HepG2 (cell line): ENCODE data around the gene JMJD6. TPM values are rescaled to one million over a fixed set of nuclear protein-coding genes. Genes with fewer than 3 reads are reported as not detected.

ENCODE experiments used
- AGO1 ChIP-seq: fragments of 200-400 bp; formaldehyde crosslinking; IDR thresholded peaks from 2 replicates; pipeline ENCODE4 v1.6.1; 2017; ENCODE audit warnings: mild to moderate bottlenecking, low read depth, low read length, moderate library complexity; ENCODE audit not compliant: poor library complexity, severe bottlenecking
- DNMT3B ChIP-seq: conservative IDR thresholded peaks from 2 replicates; pipeline ENCODE4 v1.6.1; 2016; ENCODE audit warnings: missing biosample characterization, control low read depth
- EP300 ChIP-seq, 3 experiments: sonication (generic) in 1 of 3; formaldehyde crosslinking in 1 of 3; IDR thresholded peaks; 2 replicates each; pipeline versions ENCODE4 v1.5.1 to v1.6.1; 2011 to 2020; ENCODE audit warnings: low read depth in 2 of 3, low read length in 2 of 3, borderline replicate concordance in 1 of 3, improper control_type of control experiment in 1 of 3, mild to moderate bottlenecking in 1 of 3, missing genetic modification reagents in 1 of 3, moderate library complexity in 1 of 3
- EZH2 ChIP-seq: conservative IDR thresholded peaks from 2 replicates; pipeline ENCODE4 v1.6.1; 2012; ENCODE audit warnings: mild to moderate bottlenecking, low read depth, low read length, moderate library complexity
- FOXM1 ChIP-seq: sonication (generic); formaldehyde crosslinking; IDR thresholded peaks from 2 replicates; pipeline ENCODE4 v1.5.0; 2020; ENCODE audit warnings: missing genetic modification reagents
- KDM5B ChIP-seq: sonication (generic); formaldehyde crosslinking; IDR thresholded peaks from 2 replicates; pipeline ENCODE4 v1.4.0; 2020; ENCODE audit warnings: missing genetic modification reagents, mild to moderate bottlenecking, borderline replicate concordance
- KLF15 ChIP-seq: sonication (generic); formaldehyde crosslinking; IDR thresholded peaks from 2 replicates; pipeline ENCODE4 v1.8.1; 2023; ENCODE audit warnings: borderline replicate concordance, mild to moderate bottlenecking, inconsistent platforms, missing genetic modification reagents, mixed read lengths
- MYNN ChIP-seq: sonication (generic); formaldehyde crosslinking; IDR thresholded peaks from 2 replicates; pipeline ENCODE4 v1.4.0; 2020; ENCODE audit warnings: mild to moderate bottlenecking, low read depth, missing genetic modification reagents
- NCOA2 ChIP-seq: sonication (generic); formaldehyde crosslinking; IDR thresholded peaks from 2 replicates; pipeline ENCODE4 v1.8.0; 2022; ENCODE audit warnings: inconsistent platforms
- NRL ChIP-seq: sonication (generic); formaldehyde crosslinking; IDR thresholded peaks from 2 replicates; pipeline ENCODE4 v1.5.0; 2020; ENCODE audit warnings: missing genetic modification reagents, mild to moderate bottlenecking, moderate library complexity, borderline replicate concordance
- POLR2A ChIP-seq, 2 experiments: IDR thresholded peaks; 2 replicates each; pipeline ENCODE4 v1.6.1; 2011; ENCODE audit warnings: low read depth in 2 of 2, low read length in 2 of 2, mild to moderate bottlenecking in 1 of 2, moderate library complexity in 1 of 2; ENCODE audit not compliant: insufficient read depth in 1 of 2
- POLR2G ChIP-seq: fragments of 200-400 bp; formaldehyde crosslinking; IDR thresholded peaks from 2 replicates; pipeline ENCODE4 v1.6.1; 2018; ENCODE audit warnings: mild to moderate bottlenecking, low read depth, low read length, moderate library complexity
- PTBP1 ChIP-seq: fragments of 200-400 bp; formaldehyde crosslinking; IDR thresholded peaks from 2 replicates; pipeline ENCODE4 v1.6.1; 2018; ENCODE audit warnings: low read length, low read depth; ENCODE audit not compliant: poor library complexity, severe bottlenecking
- RFX1 ChIP-seq: fragments of 450-650 bp; IDR thresholded peaks from 2 replicates; pipeline ENCODE4 v1.6.1; 2017
- SRF ChIP-seq: IDR thresholded peaks from 2 replicates; pipeline ENCODE4 v1.6.1; 2011; ENCODE audit warnings: mild to moderate bottlenecking, low read depth, low read length, moderate library complexity
- ZEB1 ChIP-seq: IDR thresholded peaks from 2 replicates; pipeline ENCODE4 v1.6.1; 2012; ENCODE audit warnings: mild to moderate bottlenecking, low read depth, inconsistent platforms; ENCODE audit not compliant: insufficient replicate concordance
- ZNF138 ChIP-seq: sonication (generic); formaldehyde crosslinking; IDR thresholded peaks from 2 replicates; pipeline ENCODE4 v1.5.0; 2020; ENCODE audit warnings: mild to moderate bottlenecking, low read depth, missing genetic modification reagents
- ZNF3 ChIP-seq: IDR thresholded peaks from 2 replicates; pipeline ENCODE4 v1.7.0; 2017; ENCODE audit warnings: inconsistent platforms
- ZNF570 ChIP-seq: sonication (generic); formaldehyde crosslinking; IDR thresholded peaks from 2 replicates; pipeline ENCODE4 v1.4.0; 2020; ENCODE audit warnings: mild to moderate bottlenecking, missing genetic modification reagents, borderline replicate concordance
- ZNF615 ChIP-seq: sonication (generic); formaldehyde crosslinking; IDR thresholded peaks from 2 replicates; pipeline ENCODE4 v1.5.0; 2020; ENCODE audit warnings: mild to moderate bottlenecking, missing genetic modification reagents, borderline replicate concordance
- ZNF747 ChIP-seq: sonication (generic); formaldehyde crosslinking; IDR thresholded peaks from 2 replicates; pipeline ENCODE4 v1.8.1; 2023; ENCODE audit warnings: missing genetic modification reagents, mild to moderate bottlenecking, borderline replicate concordance
- ZNF777 ChIP-seq: sonication (generic); formaldehyde crosslinking; IDR thresholded peaks from 2 replicates; pipeline ENCODE4 v1.4.0; 2020; ENCODE audit warnings: missing genetic modification reagents
- ZNF788 ChIP-seq: sonication (generic); formaldehyde crosslinking; IDR thresholded peaks from 2 replicates; pipeline ENCODE4 v1.5.0; 2020; ENCODE audit warnings: mild to moderate bottlenecking, missing genetic modification reagents, borderline replicate concordance
- polyA plus RNA-seq, 8 experiments: library from polyadenylated mRNA; depleted of rRNA in 3 of 8; stranded (reverse) in 7 of 8; unstranded in 1 of 8; fragments of >200 nt; fragmentation: Illumina TruSeq in 4 of 8; extraction: Trizol in 4 of 8; gene quantifications; 2 replicates each; pipeline versions ENCODE4 v1.2.1 to v1.2.3, GENCODE V29; 2011 to 2016; ENCODE audit warnings: low read depth in 4 of 8, missing spikeins in 1 of 8, mixed read lengths in 1 of 8; ENCODE audit not compliant: insufficient read depth in 1 of 8
- total RNA-seq, 5 experiments: library from RNA; depleted of rRNA; stranded (reverse); fragments of >200 nt; fragmentation: Illumina TruSeq; extraction: Trizol; gene quantifications; 2 replicates each; pipeline ENCODE4 v1.2.3, GENCODE V29; 2016; ENCODE audit warnings: low read depth in 1 of 5
- TF ChIP-seq, protein P1 (sequence below): sonication (generic); formaldehyde crosslinking; IDR thresholded peaks from 2 replicates; pipeline ENCODE4 v1.8.0; 2022; ENCODE audit warnings: missing genetic modification reagents, mild to moderate bottlenecking, moderate library complexity, borderline replicate concordance
- TF ChIP-seq, protein P2 (sequence below): sonication (generic); formaldehyde crosslinking; IDR thresholded peaks from 2 replicates; pipeline ENCODE4 v1.9.0; 2021; ENCODE audit warnings: missing genetic modification reagents, borderline replicate concordance

JMJD6 gene
- total and polyA plus RNA-seq, 2 of the 13 experiments (the other 11 are each of a cell fraction or from before 2014, with no cell fraction given) = 33.6 to 41.0 TPM

GRCh38 chr17:76696763-76697701 lies 29.4 kb downstream of the JMJD6 start (continued):
- TF ChIP-seq, protein P1, sequence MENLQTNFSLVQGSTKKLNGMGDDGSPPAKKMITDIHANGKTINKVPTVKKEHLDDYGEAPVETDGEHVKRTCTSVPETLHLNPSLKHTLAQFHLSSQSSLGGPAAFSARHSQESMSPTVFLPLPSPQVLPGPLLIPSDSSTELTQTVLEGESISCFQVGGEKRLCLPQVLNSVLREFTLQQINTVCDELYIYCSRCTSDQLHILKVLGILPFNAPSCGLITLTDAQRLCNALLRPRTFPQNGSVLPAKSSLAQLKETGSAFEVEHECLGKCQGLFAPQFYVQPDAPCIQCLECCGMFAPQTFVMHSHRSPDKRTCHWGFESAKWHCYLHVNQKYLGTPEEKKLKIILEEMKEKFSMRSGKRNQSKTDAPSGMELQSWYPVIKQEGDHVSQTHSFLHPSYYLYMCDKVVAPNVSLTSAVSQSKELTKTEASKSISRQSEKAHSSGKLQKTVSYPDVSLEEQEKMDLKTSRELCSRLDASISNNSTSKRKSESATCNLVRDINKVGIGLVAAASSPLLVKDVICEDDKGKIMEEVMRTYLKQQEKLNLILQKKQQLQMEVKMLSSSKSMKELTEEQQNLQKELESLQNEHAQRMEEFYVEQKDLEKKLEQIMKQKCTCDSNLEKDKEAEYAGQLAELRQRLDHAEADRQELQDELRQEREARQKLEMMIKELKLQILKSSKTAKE (CRISPR knock-in tag) = no peak
- no peak for TF ChIP-seq ZNF777 (CRISPR knock-in tag)
- no peak for TF ChIP-seq EP300 (IDR thresholded peaks at IDR 0.05; ENCODE audit: low read depth in 2 of 2, low read length in 2 of 2)
- TF ChIP-seq EP300 (CRISPR knock-in tag; IDR thresholded peaks at IDR 0.05; ENCODE audit: borderline replicate concordance) = peak; percentile 52; the same call in 1 of the 2 replicates
- no peak for TF ChIP-seq POLR2A (IDR thresholded peaks at IDR 0.05; ENCODE audit: insufficient read depth in 1 of 2, low read depth in 2 of 2, low read length in 2 of 2)
- TF ChIP-seq, protein P2, sequence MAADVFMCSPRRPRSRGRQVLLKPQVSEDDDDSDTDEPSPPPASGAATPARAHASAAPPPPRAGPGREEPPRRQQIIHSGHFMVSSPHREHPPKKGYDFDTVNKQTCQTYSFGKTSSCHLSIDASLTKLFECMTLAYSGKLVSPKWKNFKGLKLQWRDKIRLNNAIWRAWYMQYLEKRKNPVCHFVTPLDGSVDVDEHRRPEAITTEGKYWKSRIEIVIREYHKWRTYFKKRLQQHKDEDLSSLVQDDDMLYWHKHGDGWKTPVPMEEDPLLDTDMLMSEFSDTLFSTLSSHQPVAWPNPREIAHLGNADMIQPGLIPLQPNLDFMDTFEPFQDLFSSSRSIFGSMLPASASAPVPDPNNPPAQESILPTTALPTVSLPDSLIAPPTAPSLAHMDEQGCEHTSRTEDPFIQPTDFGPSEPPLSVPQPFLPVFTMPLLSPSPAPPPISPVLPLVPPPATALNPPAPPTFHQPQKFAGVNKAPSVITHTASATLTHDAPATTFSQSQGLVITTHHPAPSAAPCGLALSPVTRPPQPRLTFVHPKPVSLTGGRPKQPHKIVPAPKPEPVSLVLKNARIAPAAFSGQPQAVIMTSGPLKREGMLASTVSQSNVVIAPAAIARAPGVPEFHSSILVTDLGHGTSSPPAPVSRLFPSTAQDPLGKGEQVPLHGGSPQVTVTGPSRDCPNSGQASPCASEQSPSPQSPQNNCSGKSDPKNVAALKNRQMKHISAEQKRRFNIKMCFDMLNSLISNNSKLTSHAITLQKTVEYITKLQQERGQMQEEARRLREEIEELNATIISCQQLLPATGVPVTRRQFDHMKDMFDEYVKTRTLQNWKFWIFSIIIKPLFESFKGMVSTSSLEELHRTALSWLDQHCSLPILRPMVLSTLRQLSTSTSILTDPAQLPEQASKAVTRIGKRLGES (CRISPR knock-in tag) = no peak
- no peak for TF ChIP-seq SRF
- 0 out of 2 replicates have a peak, but pooled peaks have one; percentile 38 for TF ChIP-seq ZNF747 (CRISPR knock-in tag)
- no peak for TF ChIP-seq AGO1
- no peak for TF ChIP-seq MYNN (CRISPR knock-in tag)
- TF ChIP-seq KLF15 (CRISPR knock-in tag) = no peak
- no peak for TF ChIP-seq ZEB1
- TF ChIP-seq PTBP1 = no peak
- TF ChIP-seq ZNF570 (CRISPR knock-in tag) = no peak
- TF ChIP-seq ZNF3 = no peak
- TF ChIP-seq FOXM1 (CRISPR knock-in tag) = no peak
- no peak for TF ChIP-seq RFX1
- TF ChIP-seq KDM5B (CRISPR knock-in tag) = no peak
- no peak for TF ChIP-seq NRL (CRISPR knock-in tag)
- no peak for TF ChIP-seq ZNF138 (CRISPR knock-in tag)
- TF ChIP-seq DNMT3B (CRISPR knock-in tag) = no peak
- TF ChIP-seq NCOA2 (CRISPR knock-in tag) = peak; percentile 70
- TF ChIP-seq ZNF615 = no peak
- no peak for TF ChIP-seq POLR2G
- TF ChIP-seq EZH2 = no peak
- peak; percentile 73; the same call in 1 of the 2 replicates for TF ChIP-seq ZNF788
